WI38 (cell line): ENCODE data around the gene PKD1L1.

ENCODE experiments used
- H3K4me3 ChIP-seq: 2 replicates; pipeline ENCODE4 v1.5.1; 2011; ENCODE audit warnings: low read depth, mild to moderate bottlenecking, control low read depth, low read length
- CTCF ChIP-seq: IDR thresholded peaks from 2 replicates; pipeline ENCODE4 v1.5.1; 2012; ENCODE audit warnings: low read depth, mild to moderate bottlenecking, control low read depth, low read length

PKD1L1 gene

GRCh38 chr7:47893721-47894365 lies 54.4 kb downstream of the PKD1L1 start:
- H3K4me3 ChIP-seq, result no peak overlapping the region
- TF ChIP-seq CTCF, result no peak

GRCh38 chr7:47893238-47893637 lies 55.0 kb downstream of the PKD1L1 start:
- no peak overlapping the region for H3K4me3 ChIP-seq
- TF ChIP-seq CTCF, result no peak

DNA sequence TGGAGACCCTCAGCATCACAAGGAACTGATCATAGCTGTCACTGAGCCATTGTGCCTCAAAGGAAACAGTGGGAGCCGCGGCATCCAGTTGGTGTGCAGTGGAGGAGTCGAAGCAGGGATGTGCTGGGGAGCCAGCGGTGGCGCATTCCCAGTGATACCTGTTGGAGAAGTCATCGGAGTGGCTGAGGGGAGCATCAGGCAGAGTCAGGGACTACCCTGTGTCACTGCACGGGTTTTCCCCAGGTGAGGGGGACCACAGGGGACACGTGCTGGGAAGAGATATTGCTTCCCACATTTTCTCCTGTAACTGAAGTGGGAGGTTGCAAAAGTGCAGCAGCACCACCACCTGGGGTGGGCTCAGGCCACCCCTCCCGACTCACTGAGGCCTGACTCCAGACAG lies 57.7 kb downstream of the PKD1L1 start:
- TF ChIP-seq CTCF, result no peak
- no peak overlapping the region for H3K4me3 ChIP-seq

GRCh38 chr7:47890125-47890524 lies 58.1 kb downstream of the PKD1L1 start:
- no peak overlapping the region for H3K4me3 ChIP-seq
- no peak for TF ChIP-seq CTCF

- H3K4me3 ChIP-seq, result no peak overlapping the region
- TF ChIP-seq CTCF, result no peak
Observed at GRCh38 chr7:47889723-47890122, 58.5 kb downstream of the PKD1L1 start.

DNA sequence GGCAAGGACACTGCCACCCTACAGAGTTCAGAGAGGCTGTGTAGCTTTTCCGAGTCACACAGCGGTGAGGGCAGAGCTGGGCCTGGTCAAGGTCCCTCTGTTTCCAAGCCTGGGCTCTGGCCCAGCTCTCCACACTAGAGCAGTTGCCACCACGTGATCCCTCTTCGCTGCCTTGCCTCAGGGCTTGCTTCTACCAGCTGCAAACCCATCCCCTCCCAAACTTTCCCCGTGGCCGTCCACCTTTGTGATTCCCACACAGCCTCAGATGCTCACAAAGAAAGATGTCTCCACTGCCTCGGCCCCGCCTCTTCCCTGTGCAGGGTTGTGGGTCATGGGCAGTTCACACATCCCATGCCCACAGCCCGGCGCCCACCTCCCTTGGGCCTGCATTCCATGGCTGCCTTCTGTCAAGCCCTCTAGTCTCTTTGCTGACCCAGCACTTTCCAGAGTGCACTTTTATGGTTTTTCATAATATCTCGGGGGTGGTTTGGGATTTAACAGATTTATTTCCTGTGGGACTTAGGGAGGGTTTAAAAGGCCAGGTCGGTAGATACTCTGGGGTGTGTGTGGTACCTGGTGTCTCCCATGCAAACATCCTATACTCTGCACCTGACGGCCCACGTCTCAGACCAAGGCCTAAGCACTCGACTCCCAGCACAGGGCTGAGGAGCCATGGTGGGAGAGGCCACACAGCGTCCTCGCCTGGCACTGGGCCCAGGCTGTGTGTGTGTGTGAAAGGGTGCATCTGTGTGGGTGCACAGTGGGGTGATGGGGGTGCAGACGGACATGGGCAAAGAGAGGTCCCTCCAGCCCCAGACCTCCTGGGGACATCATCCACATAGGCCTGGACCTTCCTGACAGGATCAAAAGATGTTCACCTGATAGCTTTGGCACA lies 59.6 kb downstream of the PKD1L1 start:
- no peak for TF ChIP-seq CTCF

DNA sequence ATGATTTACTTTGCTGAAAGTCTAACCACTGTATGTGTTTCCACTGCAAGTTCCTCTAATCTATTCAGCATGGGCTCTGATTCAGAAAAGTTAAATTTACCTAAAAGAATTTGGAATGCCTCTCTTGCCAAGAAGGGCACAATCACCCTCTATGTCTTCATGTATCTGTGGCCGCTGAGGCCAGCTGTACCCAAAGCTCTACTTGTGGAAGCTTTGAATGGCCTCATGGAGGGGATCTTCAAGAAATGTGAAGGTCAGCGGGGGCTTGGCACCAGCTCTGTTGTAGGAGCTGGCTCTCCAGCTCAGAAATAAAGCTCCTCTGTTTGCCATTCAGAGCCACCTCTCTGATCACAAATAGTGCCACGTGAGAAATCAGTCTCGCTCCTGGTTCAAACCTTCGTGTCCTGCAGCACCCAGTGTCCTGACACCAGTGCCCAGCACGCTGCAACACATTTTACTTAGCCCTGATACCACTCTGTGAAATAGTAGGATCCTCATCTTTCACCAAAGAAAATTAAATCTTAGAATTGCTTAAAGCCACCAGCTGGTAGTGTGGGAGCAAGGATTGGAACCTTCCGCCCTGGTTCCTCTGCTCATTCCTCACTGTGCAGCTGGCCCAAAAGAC lies 61.1 kb downstream of the PKD1L1 start:
- TF ChIP-seq CTCF, result no peak
- no peak overlapping the region for H3K4me3 ChIP-seq

More for the DNA sequence above, 59.6 kb downstream of the PKD1L1 start:
- H3K4me3 ChIP-seq, result no peak overlapping the region
